Astrocyte (in vitro differentiated cells and primary cell): ENCODE data around the gene EIF3M.

Source experiments
- CTCF ChIP-seq: IDR thresholded peaks from 2 replicates; pipeline ENCODE4 v1.5.1; 2011; ENCODE audit warnings: low read depth, mild to moderate bottlenecking, inconsistent platforms, low read length, moderate library complexity; ENCODE audit not compliant: insufficient read depth
- EZH2 ChIP-seq: IDR thresholded peaks from 2 replicates; pipeline ENCODE4 v1.6.1; 2012; ENCODE audit warnings: mild to moderate bottlenecking, low read length, inconsistent platforms; ENCODE audit not compliant: insufficient read depth

GRCh38 chr11:32562839-32563599 lies 20.6 kb upstream of the EIF3M start:
- no peak for TF ChIP-seq CTCF
- no peak for TF ChIP-seq EZH2
